ENCODE results near the gene TDRD3.
"Not testable (repeated sequence)": the region's sequence is repeated elsewhere in the genome, so short reads cannot be mapped to it uniquely, and the experiment has no call there.

TDRD3 gene

GRCh38 chr13:60396783-60397703, at the start of gene TDRD3:
Gene TDRD3, plus strand, starts transcription at chr13:60397220. Its CDS starts 145 bp downstream, at chr13:60397365.
- peak; percentile 88 for DNase-seq

DNA sequence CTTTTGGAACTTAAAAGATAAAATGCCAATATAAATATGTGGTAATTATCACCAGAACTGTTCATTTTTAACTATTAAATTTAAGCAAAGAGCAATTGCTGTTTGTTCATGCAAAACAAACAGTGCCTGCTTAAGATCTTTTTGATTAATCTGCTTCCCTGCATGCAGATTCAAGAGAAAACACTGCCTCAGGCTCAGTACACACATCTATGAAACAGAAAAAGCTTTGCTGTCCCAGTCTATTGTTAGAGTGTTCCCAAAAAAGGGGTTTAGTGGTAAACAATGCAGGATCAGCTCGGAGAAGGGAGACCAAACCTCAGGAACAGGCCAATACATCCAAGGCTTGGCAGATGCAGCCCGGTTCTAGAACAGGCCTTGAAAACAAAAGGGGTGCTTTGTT, 49.3 kb upstream of the TDRD3 start:
- no peak for DNase-seq

GRCh38 chr13:60348097-60348496, 48.9 kb upstream of the TDRD3 start:
- no peak for DNase-seq

- no peak for DNase-seq
Measured at GRCh38 chr13:60351326-60351725, 45.7 kb upstream of the TDRD3 start.

- no peak for DNase-seq
Measured at GRCh38 chr13:60351855-60352615, 45.0 kb upstream of the TDRD3 start.

GRCh38 chr13:60352644-60353043, 44.4 kb upstream of the TDRD3 start:
- DNase-seq = no peak

DNA sequence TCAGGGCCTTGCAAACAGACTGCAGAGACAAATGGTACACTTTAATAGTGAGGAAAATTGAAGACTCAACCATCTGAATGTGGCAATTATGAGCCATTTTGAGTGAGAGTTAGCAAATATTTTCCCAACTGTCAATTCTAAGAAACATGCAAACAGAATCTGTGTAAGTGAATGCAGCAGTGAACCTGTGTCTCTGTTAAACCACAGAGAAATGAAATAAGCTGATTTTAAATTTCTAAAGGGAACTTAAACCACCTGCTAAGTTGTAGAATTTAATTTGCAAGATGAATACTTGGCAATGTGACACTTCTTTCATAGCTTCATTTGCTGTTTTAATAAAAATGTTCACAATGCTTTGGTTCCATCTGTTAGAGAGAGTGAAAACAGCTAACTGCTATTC, 42.0 kb upstream of the TDRD3 start:
- no peak for DNase-seq

- DNase-seq = no peak
Measured at GRCh38 chr13:60356970-60357369, 40.0 kb upstream of the TDRD3 start.

DNA sequence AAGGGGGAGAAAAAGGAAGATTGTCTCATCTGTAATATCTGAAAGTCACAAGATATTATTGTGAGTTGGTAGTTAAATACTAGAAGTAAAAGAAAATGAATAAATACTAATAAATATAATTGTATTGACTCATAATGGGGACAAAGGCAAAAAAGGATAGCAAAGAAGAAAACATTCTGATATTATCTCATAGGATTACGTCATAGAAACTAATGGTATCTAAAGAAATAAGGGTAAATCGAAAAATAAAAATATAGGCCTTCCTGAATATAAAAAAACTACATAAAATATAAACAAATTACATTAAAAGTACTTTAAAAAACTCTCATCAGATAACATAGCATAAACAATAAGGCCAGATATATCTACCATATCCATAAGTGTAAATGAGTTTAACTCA, 38.6 kb upstream of the TDRD3 start:
- DNase-seq = no peak

DNA sequence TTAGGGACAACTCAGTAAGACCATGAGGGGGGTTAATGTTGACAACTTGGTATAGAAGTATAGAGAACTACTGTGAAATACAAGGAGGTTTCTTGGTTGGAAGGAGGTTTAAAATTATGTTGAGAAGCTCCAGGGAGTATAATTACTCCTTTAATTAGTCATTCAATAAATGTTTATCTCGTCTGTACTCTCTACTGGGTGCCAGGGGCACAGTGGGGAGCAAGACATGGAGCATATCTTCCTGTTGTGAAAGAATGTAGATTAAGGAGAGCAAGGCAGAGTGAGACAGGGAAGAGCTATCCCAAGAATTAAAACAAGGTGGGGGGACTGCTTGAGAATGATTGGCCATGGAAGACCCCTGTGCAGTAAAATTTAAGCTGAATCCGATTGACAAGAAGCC, 33.7 kb upstream of the TDRD3 start:
- no peak for DNase-seq

- DNase-seq = no peak
Measured at GRCh38 chr13:60369242-60369641, 27.8 kb upstream of the TDRD3 start.

DNA sequence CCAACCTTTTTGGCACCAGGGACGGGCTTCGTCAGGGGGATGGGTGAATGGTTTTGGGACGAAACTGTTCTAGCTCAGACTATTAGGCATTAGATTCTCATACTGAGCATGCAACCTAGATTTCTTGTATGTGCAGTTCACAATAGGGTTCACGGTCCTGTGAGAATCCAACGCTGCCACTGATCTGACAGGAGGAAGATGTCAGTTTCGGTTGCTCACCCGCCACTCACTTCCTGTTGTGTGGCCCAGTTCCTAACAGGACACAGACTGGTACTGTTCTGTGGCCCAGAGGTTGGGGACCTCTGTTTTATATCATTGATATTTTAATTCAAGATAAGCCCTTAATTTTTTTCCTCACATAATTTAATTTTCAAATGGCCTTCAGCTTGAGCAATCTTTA, 26.7 kb upstream of the TDRD3 start:
- DNase-seq = no peak

DNA sequence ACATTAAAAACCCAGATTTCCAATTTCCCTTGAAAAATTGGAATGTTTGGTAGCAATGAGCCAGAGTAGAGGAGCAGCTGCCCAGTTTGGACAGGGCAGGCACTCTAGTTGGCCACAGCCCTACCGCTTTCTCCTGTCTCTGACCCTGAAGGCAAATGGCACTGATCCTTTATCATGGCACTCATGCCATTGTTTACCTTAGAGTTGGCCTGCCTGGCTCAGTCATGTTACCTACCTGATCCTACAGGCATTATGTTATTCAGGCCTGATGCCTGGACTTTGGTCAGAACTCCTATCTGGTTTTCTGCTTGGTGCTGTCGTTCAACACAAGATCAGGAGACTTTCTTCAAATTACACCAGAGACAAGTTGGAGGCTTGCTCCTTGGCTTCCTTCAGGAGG, 24.9 kb upstream of the TDRD3 start:
- DNase-seq = no peak

DNA sequence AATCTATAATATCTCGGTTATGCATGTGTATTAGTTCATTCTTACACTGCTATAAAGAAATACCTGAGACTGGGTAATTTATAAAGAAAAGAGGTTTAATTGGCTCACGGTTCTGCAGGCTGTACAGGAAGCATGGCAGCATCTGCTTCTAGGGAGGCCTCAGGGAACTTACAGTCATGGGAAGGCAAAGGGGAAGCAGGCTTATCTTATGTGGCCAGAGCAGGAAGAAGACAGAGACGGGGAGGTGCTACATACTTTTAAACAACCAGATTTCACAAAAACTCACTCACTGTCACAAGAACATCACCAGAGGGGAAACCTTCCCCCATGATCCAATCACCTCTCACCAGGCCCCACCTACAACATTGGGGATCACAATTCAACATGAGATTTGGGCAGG, 17.7 kb upstream of the TDRD3 start:
- DNase-seq = not testable (repeated sequence)

DNA sequence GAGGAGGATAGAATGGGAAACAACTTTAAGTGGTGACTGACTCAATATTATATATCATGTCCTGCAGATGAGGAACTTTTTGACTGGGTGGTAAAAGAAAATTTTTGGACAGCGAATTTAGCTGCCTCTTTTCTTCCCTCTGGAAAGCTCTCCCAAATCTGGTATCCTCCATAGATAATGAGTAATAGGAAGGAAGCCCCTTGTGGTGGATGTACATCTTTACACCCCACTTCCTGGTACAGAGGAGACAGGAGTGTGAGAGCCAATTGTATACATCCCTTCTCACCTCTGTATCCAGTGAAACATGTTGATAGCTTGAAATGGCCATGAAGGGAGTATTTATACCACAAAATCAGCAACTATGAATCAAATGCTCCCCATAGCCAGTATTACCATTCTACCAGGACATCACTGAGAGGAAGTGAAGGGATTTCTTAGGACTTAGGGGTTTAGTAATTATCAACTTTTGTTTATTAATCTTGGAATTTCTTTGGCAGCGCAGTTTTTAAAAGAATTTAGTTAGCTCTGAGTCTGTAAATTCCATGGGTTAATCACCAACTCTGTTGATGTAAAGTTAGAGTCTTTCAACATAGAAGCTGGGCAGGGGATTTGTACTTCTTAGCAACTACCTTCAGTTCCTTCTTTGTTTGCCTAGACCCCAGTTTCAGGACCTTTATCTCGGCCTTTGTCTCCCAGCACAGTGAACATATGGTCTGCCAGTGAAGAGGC, 17.0 kb upstream of the TDRD3 start:
- DNase-seq = no peak

GRCh38 chr13:60384911-60385310, 12.1 kb upstream of the TDRD3 start:
- no peak for DNase-seq

DNA sequence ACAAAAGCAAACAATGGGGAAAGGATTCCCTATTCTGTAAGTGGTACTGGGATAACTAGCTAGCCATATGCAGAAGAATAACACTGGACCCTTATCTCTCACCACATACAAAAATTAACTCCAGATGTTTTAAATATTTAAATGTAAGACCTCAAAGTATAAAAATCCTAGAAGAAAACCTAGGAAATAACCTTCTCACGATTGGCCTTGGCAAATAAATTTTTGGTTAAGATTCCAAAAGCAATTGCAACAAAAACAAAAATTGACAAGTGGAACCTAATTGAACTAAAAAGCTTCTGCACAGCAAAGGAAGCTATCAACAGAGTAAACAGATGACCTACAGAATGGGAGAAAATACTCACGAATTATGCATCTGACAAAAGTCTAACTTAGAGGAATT, 10.8 kb upstream of the TDRD3 start:
- DNase-seq = no peak

GRCh38 chr13:60392131-60392530, 4.9 kb upstream of the TDRD3 start:
- DNase-seq = no peak

GRCh38 chr13:60395971-60396782, 843 bp upstream of the TDRD3 start:
- peak; percentile 98 for DNase-seq

DNA sequence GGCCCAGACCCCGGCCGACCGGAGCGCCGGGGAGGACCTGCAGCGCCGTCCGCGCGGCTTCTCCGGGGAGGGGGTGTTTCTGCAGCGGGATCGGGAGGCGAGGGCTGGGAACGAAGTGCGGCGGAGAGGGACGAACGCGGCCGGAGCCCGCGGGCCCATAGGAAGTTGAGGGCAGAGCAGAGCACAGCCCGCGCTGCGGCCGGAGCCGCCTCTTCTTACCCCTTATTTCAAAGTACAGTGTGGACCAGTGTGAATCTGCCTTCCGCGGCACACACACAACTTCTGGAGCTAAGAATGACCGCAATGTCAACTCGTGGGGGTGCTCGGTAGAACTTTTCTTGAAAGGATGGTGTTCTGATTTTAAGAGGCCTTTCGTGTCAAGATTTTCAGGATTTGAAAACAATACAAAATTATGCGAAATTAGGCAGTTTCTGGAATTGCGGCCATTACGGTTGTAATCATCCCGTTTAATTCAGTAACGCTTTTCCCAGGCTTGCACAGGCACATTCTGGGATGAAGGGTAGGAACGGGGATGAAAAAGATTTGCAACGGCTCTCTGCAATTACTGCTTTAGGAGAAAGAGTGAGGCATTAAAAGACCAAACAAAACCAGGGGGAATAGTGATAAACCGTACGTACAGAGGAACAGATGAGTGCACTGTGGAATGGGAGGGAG, 821 bp downstream of the TDRD3 start:
- peak; percentile 81 for DNase-seq

DNA sequence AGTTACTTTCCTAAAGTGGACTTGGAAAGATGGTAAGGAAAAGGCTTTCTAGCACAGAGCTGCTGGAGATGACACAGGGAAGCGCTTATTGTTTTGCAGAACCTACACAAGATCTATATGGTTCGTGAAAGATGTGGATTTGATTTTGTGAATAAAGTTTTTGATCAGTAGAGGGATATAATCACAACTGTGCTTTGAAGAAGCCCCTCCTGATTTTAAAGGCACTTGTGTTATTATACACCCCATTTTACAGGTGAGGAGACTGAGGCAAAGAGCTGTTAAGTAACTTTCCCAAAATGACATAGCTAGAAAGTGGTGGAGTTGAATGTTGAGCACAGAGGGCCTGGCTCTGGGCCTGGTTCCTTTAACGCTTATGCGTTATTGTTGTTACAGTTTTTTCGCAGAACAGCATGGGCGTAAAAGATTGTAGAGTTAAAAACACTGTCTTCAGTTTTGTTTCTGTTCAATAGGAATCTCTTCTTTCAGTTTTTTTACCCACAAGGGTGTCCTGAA, 1.4 kb downstream of the TDRD3 start:
- no peak for DNase-seq
